IMR-90 (cell line): ENCODE results near the gene AFG1L. TPM values are rescaled to one million over a fixed set of nuclear protein-coding genes. Genes with fewer than 3 reads are reported as not detected.
"Not testable (repeated sequence)": the region's sequence is repeated elsewhere in the genome, so short reads cannot be mapped to it uniquely, and the experiment has no call there.

Experiments
- ATAC-seq: fragments of 200-7000 bp; cut with Tn5 transposase; 2 replicates; pipeline ENCODE4 v1.9.1; 2020; ENCODE audit warnings: low read depth, mild to moderate bottlenecking, moderate library complexity
- BruUV-seq: library from RNA; stranded (reverse); fragments of 400-500 nt; replicated peaks from 2 replicates; lab custom pipeline; 2021; lab: Mats Ljungman, UMichigan
- CTCF ChIA-PET: fragments of 300-600 bp; formaldehyde crosslinking; extraction: SDS; loops from one replicate; lab custom pipeline; 2021; ENCODE audit warnings: antibody characterized with exemption; lab: Yijun Ruan, JAX
- POLR2A ChIA-PET: fragments of 300-600 bp; sonication (Branson Sonifier 250); formaldehyde crosslinking; loops from one replicate; lab custom pipeline; 2022; ENCODE audit warnings: antibody characterized with exemption; ENCODE audit not compliant: unreplicated experiment; lab: Charles Lee
- DNase-seq: peaks from one replicate; pipeline ENCODE4 v3.0.0; 2013
- H2AFZ ChIP-seq: replicated peaks from 2 replicates; pipeline ENCODE3; 2013; ENCODE audit warnings: low read length, mild to moderate bottlenecking; ENCODE audit not compliant: poor library complexity
- H2AK5ac ChIP-seq: 2 replicates; pipeline ENCODE4 v1.6.1; 2013; ENCODE audit warnings: low read depth, low read length, inconsistent platforms
- H2AK9ac ChIP-seq: replicated peaks from 2 replicates; pipeline ENCODE3; 2013; ENCODE audit warnings: mild to moderate bottlenecking, low read depth, low read length, moderate library complexity; ENCODE audit not compliant: poor library complexity
- H2BK120ac ChIP-seq: 2 replicates; pipeline ENCODE4 v1.6.1; 2013; ENCODE audit warnings: low read depth, low read length, inconsistent platforms
- H2BK15ac ChIP-seq: 3 replicates; pipeline ENCODE4 v1.6.1; 2013; ENCODE audit warnings: low read depth, low read length, inconsistent platforms
- H2BK20ac ChIP-seq: 2 replicates; pipeline ENCODE4 v1.6.1; 2013; ENCODE audit warnings: low read depth, mild to moderate bottlenecking, inconsistent platforms, low read length, moderate library complexity
- H2BK5ac ChIP-seq: 2 replicates; pipeline ENCODE4 v1.6.1; 2013; ENCODE audit warnings: mild to moderate bottlenecking, low read depth, low read length, inconsistent platforms; ENCODE audit not compliant: poor library complexity, severe bottlenecking
- H3K14ac ChIP-seq: replicated peaks from 2 replicates; pipeline ENCODE4 v1.6.1; 2013; ENCODE audit warnings: low read depth, low read length, inconsistent platforms
- H3K18ac ChIP-seq: 2 replicates; pipeline ENCODE4 v1.6.1; 2013; ENCODE audit warnings: low read depth, low read length, control low read depth
- H3K23ac ChIP-seq: 2 replicates; pipeline ENCODE4 v1.6.1; 2013; ENCODE audit warnings: low read depth, low read length, inconsistent platforms
- H3K27ac ChIP-seq: 2 replicates; pipeline ENCODE4 v1.5.1; 2013; ENCODE audit warnings: mild to moderate bottlenecking, control low read depth, low read length; ENCODE audit not compliant: insufficient read depth
- H3K27me3 ChIP-seq: 2 replicates; pipeline ENCODE4 v1.6.1; 2013; ENCODE audit warnings: low read length; ENCODE audit not compliant: control insufficient read depth, insufficient read depth
- H3K36me3 ChIP-seq: 2 replicates; pipeline ENCODE4 v1.6.1; 2013; ENCODE audit warnings: low read length, mixed read lengths; ENCODE audit not compliant: control insufficient read depth, insufficient read depth
- H3K4ac ChIP-seq: 2 replicates; pipeline ENCODE4 v1.6.1; 2013; ENCODE audit warnings: low read depth, low read length, inconsistent platforms
- H3K4me1 ChIP-seq: 2 replicates; pipeline ENCODE4 v1.6.1; 2013; ENCODE audit warnings: low read length, mixed read lengths; ENCODE audit not compliant: control insufficient read depth, insufficient read depth
- H3K4me2 ChIP-seq: 2 replicates; pipeline ENCODE4 v1.6.1; 2013; ENCODE audit warnings: low read depth, mild to moderate bottlenecking, control low read depth, low read length, moderate library complexity
- H3K4me3 ChIP-seq: 2 replicates; pipeline ENCODE4 v1.5.1; 2013; ENCODE audit warnings: low read depth, mild to moderate bottlenecking, control low read depth, low read length, moderate library complexity; ENCODE audit not compliant: insufficient read depth
- H3K56ac ChIP-seq: 2 replicates; pipeline ENCODE4 v1.6.1; 2013; ENCODE audit warnings: low read length, inconsistent platforms; ENCODE audit not compliant: insufficient read depth; ENCODE audit errors: extremely low read depth
- H3K79me1 ChIP-seq, 2 experiments: 2 replicates each; pipeline ENCODE4 v1.6.1; 2013; ENCODE audit warnings: low read length in 2 of 2, inconsistent platforms in 1 of 2, low read depth in 1 of 2
- H3K9ac ChIP-seq: 2 replicates; pipeline ENCODE4 v1.6.1; 2013; ENCODE audit warnings: low read depth, low read length, control low read depth
- H3K9me1 ChIP-seq: 2 replicates; pipeline ENCODE4 v1.6.1; 2013; ENCODE audit warnings: low read length, inconsistent platforms; ENCODE audit not compliant: insufficient read depth
- H3K9me3 ChIP-seq: 2 replicates; pipeline ENCODE4 v1.6.1; 2013; ENCODE audit warnings: low read length; ENCODE audit not compliant: control insufficient read depth, insufficient read depth
- H4K20me1 ChIP-seq: 2 replicates; pipeline ENCODE4 v1.6.1; 2013; ENCODE audit warnings: low read length, inconsistent platforms; ENCODE audit not compliant: insufficient read depth
- H4K5ac ChIP-seq: 2 replicates; pipeline ENCODE4 v1.6.1; 2013; ENCODE audit warnings: mild to moderate bottlenecking, low read depth, low read length, control low read depth
- H4K8ac ChIP-seq, 2 experiments: 2 replicates each; pipeline ENCODE4 v1.6.1; 2013; ENCODE audit warnings: low read depth in 2 of 2, low read length in 2 of 2, control low read depth in 1 of 2, inconsistent platforms in 1 of 2
- H4K91ac ChIP-seq: 2 replicates; pipeline ENCODE4 v1.6.1; 2013; ENCODE audit warnings: low read depth, low read length, inconsistent platforms; ENCODE audit not compliant: insufficient read depth
- WGBS, 2 experiments: methylation state at CpG; one replicate each; pipeline versions ENCODE4 v1.1.5 to v1.1.7; 2013; ENCODE audit warnings: missing lambda C conversion rate in 2 of 2; ENCODE audit not compliant: insufficient read length in 1 of 2; ENCODE audit errors: extremely low coverage in 2 of 2; 5-methylcytosine and 5-hydroxymethylcytosine counted together
- dilution Hi-C: fragments of 300-500 bp; cut with HindIII; formaldehyde crosslinking; loops from one replicate; pipeline ENCODE4 v1.14.3; 2018; ENCODE audit warnings: low sequenced_read_pairs; ENCODE audit not compliant: unreplicated experiment
- in situ Hi-C: fragments of 300-500 bp; cut with MboI; formaldehyde crosslinking; loops from 3 replicates; pipeline ENCODE4 v1.14.3; 2019; ENCODE audit warnings: low sequenced_read_pairs, inconsistent platforms, mixed read lengths
- intact Hi-C: fragments of 100-400 bp; cut with micrococcal nuclease; formaldehyde crosslinking; loops from 2 replicates; pipeline ENCODE4 v1.10.0; 2022
- polyA plus RNA-seq, 3 experiments: library from polyadenylated mRNA; depleted of rRNA; stranded (reverse); fragments of >200 nt; gene quantifications; 2 replicates each; pipeline ENCODE4 v1.2.3, GENCODE V29; 2012; ENCODE audit warnings: low replicate concordance in 1 of 3
- total RNA-seq: library from RNA; depleted of rRNA; stranded (reverse); fragments of >200 nt; gene quantifications from 2 replicates; pipeline ENCODE4 v1.2.3, GENCODE V29; 2012

The AFG1L gene
- total and polyA plus RNA-seq, 2 of the 4 experiments (the other 2 are of a cell fraction): 1.0 to 2.0 TPM

- H2BK120ac ChIP-seq, POLR2A ChIA-PET, ATAC-seq, H4K5ac ChIP-seq, H3K79me1 ChIP-seq, H3K23ac ChIP-seq, H2AFZ ChIP-seq, H3K27me3 ChIP-seq, H3K56ac ChIP-seq, H3K9me1 ChIP-seq, H3K4me2 ChIP-seq, H3K14ac ChIP-seq, H2BK15ac ChIP-seq, H3K4me3 ChIP-seq, H4K20me1 ChIP-seq, H2AK5ac ChIP-seq, H3K9ac ChIP-seq, in situ Hi-C loops, H4K8ac ChIP-seq, H3K36me3 ChIP-seq, BruUV-seq, H3K9me3 ChIP-seq, H2AK9ac ChIP-seq, H3K4ac ChIP-seq, H3K27ac ChIP-seq, H3K4me1 ChIP-seq, H2BK5ac ChIP-seq, dilution Hi-C loops, DNase-seq, H3K18ac ChIP-seq, CTCF ChIA-PET, H2BK20ac ChIP-seq, intact Hi-C loops, H4K91ac ChIP-seq: not testable (repeated sequence)
- WGBS, 2 experiments: no CpG with 5 or more reads among the region's 4 CpGs
These were observed 13.8 kb downstream of the AFG1L start for GRCh38 chr6:108308641-108309040.
